Vagina (tissue), 2 donors: Measurements from ENCODE around the gene SLC2A10. TPM values are rescaled to one million over a fixed set of nuclear protein-coding genes. Genes with fewer than 3 reads are reported as not detected.

Experiments used
- DNase-seq, 2 donors: peaks; one replicate each; pipeline ENCODE4 v3.0.0-alpha.2; 2017; ENCODE audit errors: extremely low spot score in 2 of 2
- H3K27ac ChIP-seq: fragments of 200-600 bp; sonication (generic); one replicate; pipeline ENCODE4 v1.5.1; 2019
- H3K27me3 ChIP-seq: fragments of 200-600 bp; sonication (generic); one replicate; pipeline ENCODE4 v1.5.1; 2019
- H3K36me3 ChIP-seq, 2 donors: fragments of 200-600 bp; sonication (generic); one replicate each; pipeline ENCODE4 v1.5.1; 2017 to 2019
- H3K4me1 ChIP-seq: fragments of 200-600 bp; sonication (generic); one replicate; pipeline ENCODE4 v1.5.1; 2019
- H3K4me3 ChIP-seq, 2 donors: fragments of 200-600 bp; sonication (generic); 1 replicate in 1 of 2; 2 replicates in 1 of 2; pipeline ENCODE4 v1.5.1; 2016 to 2019
- H3K9me3 ChIP-seq: fragments of 200-600 bp; sonication (generic); one replicate; pipeline ENCODE4 v1.5.1; 2019
- CTCF ChIP-seq, 3 experiments: fragments of 450-650 bp in 2 of 3; fragments of 200-600 bp in 1 of 3; sonication (generic) in 1 of 3; IDR thresholded peaks; one replicate each; pipeline ENCODE4 v1.5.1; 2017 to 2019; ENCODE audit warnings: antibody characterized with exemption in 3 of 3, mild to moderate bottlenecking in 2 of 3, moderate library complexity in 2 of 3
- POLR2A ChIP-seq, 2 donors: fragments of 450-650 bp; IDR thresholded peaks; one replicate each; pipeline ENCODE4 v1.6.1; 2017; ENCODE audit warnings: antibody characterized with exemption in 2 of 2, mild to moderate bottlenecking in 2 of 2, moderate library complexity in 2 of 2
- POLR2AphosphoS5 ChIP-seq, 2 donors: sonication (generic); formaldehyde crosslinking; IDR thresholded peaks; one replicate each; pipeline ENCODE4 v1.9.0; 2017; ENCODE audit warnings: antibody characterized with exemption in 2 of 2, mild to moderate bottlenecking in 2 of 2, low read depth in 1 of 2; ENCODE audit not compliant: insufficient read depth in 1 of 2
- intact Hi-C: fragments of 100-400 bp; cut with DNase I; formaldehyde crosslinking; loops from one replicate; pipeline ENCODE4 v1.15.1; 2023
- total RNA-seq: library from RNA; depleted of rRNA; stranded (reverse); fragments of >200 nt; gene quantifications from one replicate; pipeline ENCODE4 v1.2.3, GENCODE V29; 2016

Gene SLC2A10
- total RNA-seq, 1 donor from 2014 or later, result 21.6 TPM

- DNase-seq, result no peak
- Histone ChIP-seq H3K27ac (no peak overlapping the region), H3K9me3 (no peaks in the 10 kb centered on the region), H3K27me3 (no peaks in the 10 kb centered on the region), H3K4me3 (no peak overlapping the region), H3K4me1 (no peaks in the 10 kb centered on the region), H3K36me3 (no peaks in the 10 kb centered on the region)
- intact Hi-C loops, result no loop called here
- TF ChIP-seq POLR2A (IDR thresholded peaks at IDR 0.05) (no peak), POLR2AphosphoS5 (IDR thresholded peaks at IDR 0.05; ENCODE audit: insufficient read depth in 1 of 2, low read depth in 1 of 2) (no peak), CTCF (IDR thresholded peaks at IDR 0.05) (no peak)
Observed at GRCh38 chr20:46740214-46740609, 30.8 kb downstream of the SLC2A10 start.

GRCh38 chr20:46741924-46742668 is 32.6 kb downstream of the SLC2A10 start:
- Histone ChIP-seq H3K4me3 (no peak overlapping the region), H3K27ac (no peak overlapping the region), H3K36me3 (no peaks in the 10 kb centered on the region), H3K27me3 (no peaks in the 10 kb centered on the region), H3K9me3 (no peaks in the 10 kb centered on the region), H3K4me1 (no peaks in the 10 kb centered on the region)
- TF ChIP-seq CTCF (IDR thresholded peaks at IDR 0.05) (no peak), POLR2A (IDR thresholded peaks at IDR 0.05) (no peak), POLR2AphosphoS5 (IDR thresholded peaks at IDR 0.05; ENCODE audit: insufficient read depth in 1 of 2, low read depth in 1 of 2) (no peak)
- no peak for DNase-seq
- intact Hi-C loops, result no loop called here

GRCh38 chr20:46742669-46743045 is 33.2 kb downstream of the SLC2A10 start:
- Histone ChIP-seq H3K27me3 (no peaks in the 10 kb centered on the region), H3K27ac (no peak overlapping the region), H3K4me1 (no peaks in the 10 kb centered on the region), H3K4me3 (no peak overlapping the region), H3K9me3 (no peaks in the 10 kb centered on the region), H3K36me3 (no peaks in the 10 kb centered on the region)
- TF ChIP-seq POLR2AphosphoS5 (IDR thresholded peaks at IDR 0.05; ENCODE audit: insufficient read depth in 1 of 2, low read depth in 1 of 2) (no peak), POLR2A (IDR thresholded peaks at IDR 0.05) (no peak), CTCF (IDR thresholded peaks at IDR 0.05) (no peak)
- no peak for DNase-seq
- intact Hi-C loops, result no loop called here

- no peaks in the 10 kb centered on the region for H3K4me1 ChIP-seq
- no peaks in the 10 kb centered on the region for H3K36me3 ChIP-seq
- H3K27me3 ChIP-seq, result no peaks in the 10 kb centered on the region
- H3K4me3 ChIP-seq, result no peak overlapping the region
- H3K27ac ChIP-seq, result no peak overlapping the region
- intact Hi-C loops, result no loop called here
- no peak for DNase-seq
- TF ChIP-seq CTCF (IDR thresholded peaks at IDR 0.05), result no peak
- TF ChIP-seq POLR2AphosphoS5 (IDR thresholded peaks at IDR 0.05; ENCODE audit: insufficient read depth in 1 of 2, low read depth in 1 of 2), result no peak
- no peak for TF ChIP-seq POLR2A (IDR thresholded peaks at IDR 0.05)
- H3K9me3 ChIP-seq, result no peaks in the 10 kb centered on the region
Observed at GRCh38 chr20:46743088-46743487, 33.6 kb downstream of the SLC2A10 start.

GRCh38 chr20:46746956-46747526 is 37.6 kb downstream of the SLC2A10 start:
- H3K36me3 ChIP-seq, result no peaks in the 10 kb centered on the region
- no peak overlapping the region for H3K4me3 ChIP-seq
- H3K27ac ChIP-seq, result no peak overlapping the region
- no peaks in the 10 kb centered on the region for H3K4me1 ChIP-seq
- no peaks in the 10 kb centered on the region for H3K27me3 ChIP-seq
- intact Hi-C loops, result no loop called here
- no peak for DNase-seq
- TF ChIP-seq POLR2A (IDR thresholded peaks at IDR 0.05) (no peak), POLR2AphosphoS5 (IDR thresholded peaks at IDR 0.05; ENCODE audit: insufficient read depth in 1 of 2, low read depth in 1 of 2) (no peak), CTCF (IDR thresholded peaks at IDR 0.05) (no peak)
- no peaks in the 10 kb centered on the region for H3K9me3 ChIP-seq
